ENCODE data around the gene SLC35E1. TPM values are rescaled to one million over a fixed set of nuclear protein-coding genes. Genes with fewer than 3 reads are reported as not detected.
"Not testable (repeated sequence)": the region's sequence is repeated elsewhere in the genome, so short reads cannot be mapped to it uniquely, and the experiment has no call there.

SLC35E1 gene
- polyA plus RNA-seq, 1 of the 3 experiments (the other 2 are of a cell fraction): 23.5 TPM

GRCh38 chr19:16514383-16515019 is 57.7 kb downstream of the SLC35E1 start:
- Histone ChIP-seq H3K4me2 (no peak overlapping the region), H3K27me3 (ENCODE audit: insufficient read depth) (no peaks in the 10 kb centered on the region), H3K36me3 (replicated peaks in 1 of 2; ENCODE audit: control insufficient read depth in 1 of 2, insufficient read depth in 2 of 2, low read length in 1 of 2) (peaks cover 13 to 48% of the 10 kb centered on the region in 2 experiments), H3F3A (replicated peaks; ENCODE audit: insufficient read depth) (peaks cover 6% of the 10 kb centered on the region), H3K79me2 (ENCODE audit: insufficient read depth) (no peaks in the 10 kb centered on the region), H3K4me1 (ENCODE audit: control insufficient read depth in 1 of 2, insufficient read depth in 2 of 2, low read depth in 1 of 2, low read length in 1 of 2) (no peaks in the 10 kb centered on the region), H3K9me2 (no peaks in the 10 kb centered on the region), H3K4me3 (ENCODE audit: low read depth in 2 of 2, low read length in 1 of 2) (no peak overlapping the region), H3K9me3 (no peaks in the 10 kb centered on the region), H3K9ac (no peak overlapping the region), H2AFZ (ENCODE audit: low read depth) (no peak overlapping the region), H3K27ac (ENCODE audit: low read depth in 2 of 2, low read length in 1 of 2) (no peak overlapping the region), H4K20me1 (ENCODE audit: insufficient read depth) (0 out of 2 replicates have a peak, but pooled peaks cover 8% of the 10 kb centered on the region)
- POLR2A ChIA-PET: no interaction called here
- TF ChIP-seq TEAD4 (IDR thresholded peaks at IDR 0.05; ENCODE audit: borderline replicate concordance, insufficient read depth): no peak
- no peak for TF ChIP-seq RFX5 (IDR thresholded peaks at IDR 0.05; ENCODE audit: low read length)
- no peak for TF ChIP-seq MAX (IDR thresholded peaks at IDR 0.05; ENCODE audit: low read depth)
- TF ChIP-seq CHD2 (IDR thresholded peaks at IDR 0.05; ENCODE audit: low read length, partially characterized antibody): no peak
- TF ChIP-seq FOSL2 (IDR thresholded peaks at IDR 0.05; ENCODE audit: borderline replicate concordance, low read depth): no peak
- no peak for TF ChIP-seq EZH2phosphoT487 (IDR thresholded peaks at IDR 0.05; ENCODE audit: borderline replicate concordance, low read depth)
- TF ChIP-seq IRF3 (IDR thresholded peaks at IDR 0.05; ENCODE audit: low read depth, low read length): no peak
- TF ChIP-seq GATA2 (CRISPR knock-in tag; IDR thresholded peaks at IDR 0.05): no peak
- TF ChIP-seq YY1 (IDR thresholded peaks at IDR 0.05; ENCODE audit: low read depth): no peak
- WGBS (ENCODE audit: low lambda C conversion rate): 96% methylated on average over 8 of the region's 24 CpGs
- DNase-seq: no peak
- CTCF ChIA-PET: interaction anchor here (1.4 kb wide), 1 partner anchor 73 kb away, joined by 5 read pairs; no protein-coding TSS in a partner anchor

GRCh38 chr19:16512611-16513010 is 59.6 kb downstream of the SLC35E1 start:
- CTCF ChIA-PET: not testable (repeated sequence)

More at GRCh38 chr19:16512611-16513010, 59.6 kb downstream of the SLC35E1 start:
- H3K79me2 ChIP-seq (ENCODE audit: insufficient read depth); POLR2A ChIA-PET; H3K27ac ChIP-seq (ENCODE audit: low read depth in 2 of 2, low read length in 1 of 2); H2AFZ ChIP-seq (ENCODE audit: low read depth); H3K9me2 ChIP-seq; H3K4me3 ChIP-seq (ENCODE audit: low read depth in 2 of 2, low read length in 1 of 2); H3K4me2 ChIP-seq; H3K9ac ChIP-seq; H3K9me3 ChIP-seq; H3K27me3 ChIP-seq (ENCODE audit: insufficient read depth); H3K4me1 ChIP-seq (ENCODE audit: control insufficient read depth in 1 of 2, insufficient read depth in 2 of 2, low read depth in 1 of 2, low read length in 1 of 2); H4K20me1 ChIP-seq (ENCODE audit: insufficient read depth); H3F3A ChIP-seq (replicated peaks; ENCODE audit: insufficient read depth); DNase-seq: not testable (repeated sequence)
- WGBS (ENCODE audit: low lambda C conversion rate): 95% methylated on average over 10 of the region's 10 CpGs
- H3K36me3 ChIP-seq (replicated peaks in 1 of 2; ENCODE audit: control insufficient read depth in 1 of 2, insufficient read depth in 2 of 2, low read length in 1 of 2): peaks cover 5 to 33% of the 10 kb centered on the region in 2 experiments
